GM11168 (cell line): ENCODE measurements around the gene CLSTN2.

Experiments used
- in situ Hi-C: fragments of 300-500 bp; cut with MboI; formaldehyde crosslinking; loops from one replicate; pipeline ENCODE4 v1.12.0; 2022; ENCODE audit warnings: low sequenced_read_pairs; ENCODE audit not compliant: unreplicated experiment

CLSTN2 gene

DNA sequence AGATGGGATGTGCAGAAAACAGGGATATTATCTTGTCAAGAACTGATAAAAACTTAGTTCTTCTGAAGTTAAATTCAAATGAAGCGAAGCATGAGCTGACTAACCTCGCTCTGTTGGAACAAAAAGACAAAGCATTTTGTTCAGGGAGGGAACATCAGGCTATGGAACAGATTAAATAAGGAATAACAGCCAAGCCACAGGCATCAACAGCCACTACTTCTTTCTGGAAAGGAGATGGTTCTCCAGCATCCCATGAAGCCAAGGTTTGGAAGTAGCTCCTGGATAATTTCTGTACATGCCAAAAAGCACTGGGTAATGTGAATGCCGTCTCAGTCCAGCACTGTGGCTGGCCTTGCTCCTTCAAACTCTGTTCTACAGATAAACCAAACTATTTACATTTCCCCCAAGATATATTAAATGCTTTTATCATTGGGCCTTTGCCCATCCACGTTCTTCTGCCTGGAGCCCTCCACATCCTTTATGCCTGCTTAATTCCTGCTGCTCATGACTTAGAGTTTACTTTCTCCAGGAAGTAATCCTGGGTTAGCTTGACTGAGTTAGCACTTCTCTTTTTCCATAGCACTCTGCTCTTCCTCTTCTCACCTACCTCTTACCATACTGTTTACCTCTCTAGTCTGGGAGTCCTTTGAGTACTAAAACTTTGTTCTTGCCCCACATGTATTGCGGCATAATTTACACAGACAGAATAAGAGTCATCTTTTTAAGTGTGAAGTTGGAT is 232.0 kb downstream of the CLSTN2 start:
- in situ Hi-C loops, result no loop called here

GRCh38 chr3:140167600-140168281 is 232.8 kb downstream of the CLSTN2 start:
- in situ Hi-C loops, result no loop called here

DNA sequence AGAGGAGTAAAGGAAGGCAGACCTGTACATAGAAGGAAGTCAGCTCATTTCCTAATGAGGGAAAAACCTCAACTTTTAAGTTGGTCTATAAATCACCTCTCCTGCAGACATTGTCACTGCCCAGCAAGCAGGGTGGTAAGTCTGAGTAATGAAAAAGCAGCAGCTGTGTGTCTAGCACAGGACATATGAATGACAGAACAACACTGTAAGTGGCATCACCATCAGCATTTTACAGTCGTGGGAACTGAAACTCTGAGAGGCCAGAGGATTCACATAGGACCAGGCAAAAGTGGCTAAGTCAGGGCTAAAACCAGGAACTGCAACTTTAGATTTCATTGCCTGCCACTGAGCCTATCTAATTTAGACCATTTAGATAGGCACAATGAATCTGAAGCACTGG is 235.6 kb downstream of the CLSTN2 start:
- in situ Hi-C loops, result no loop called here

DNA sequence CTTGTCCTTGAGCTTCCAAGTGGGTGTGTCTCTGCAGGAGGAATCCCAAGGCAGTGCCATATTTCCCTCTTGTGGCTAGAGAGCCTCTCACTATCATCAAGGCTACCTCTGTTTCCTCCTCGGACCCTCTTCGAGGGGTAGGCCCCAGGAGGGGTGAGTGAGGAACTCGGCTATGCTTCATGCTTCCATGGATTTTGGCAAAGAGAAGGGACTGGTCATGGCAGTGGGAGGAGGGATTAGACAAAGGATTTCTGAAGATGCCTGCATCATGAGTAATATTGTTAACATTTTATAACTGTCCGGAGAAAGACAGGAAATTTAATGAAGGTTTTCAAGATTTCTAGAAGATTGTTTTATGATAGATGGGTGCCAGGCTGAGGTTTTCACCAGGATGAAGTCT is 241.5 kb downstream of the CLSTN2 start:
- in situ Hi-C loops, result no loop called here

- in situ Hi-C loops, result no loop called here
Measured at GRCh38 chr3:140177943-140178342, 243.0 kb downstream of the CLSTN2 start.

GRCh38 chr3:140178482-140178881 is 243.5 kb downstream of the CLSTN2 start:
- in situ Hi-C loops, result no loop called here

DNA sequence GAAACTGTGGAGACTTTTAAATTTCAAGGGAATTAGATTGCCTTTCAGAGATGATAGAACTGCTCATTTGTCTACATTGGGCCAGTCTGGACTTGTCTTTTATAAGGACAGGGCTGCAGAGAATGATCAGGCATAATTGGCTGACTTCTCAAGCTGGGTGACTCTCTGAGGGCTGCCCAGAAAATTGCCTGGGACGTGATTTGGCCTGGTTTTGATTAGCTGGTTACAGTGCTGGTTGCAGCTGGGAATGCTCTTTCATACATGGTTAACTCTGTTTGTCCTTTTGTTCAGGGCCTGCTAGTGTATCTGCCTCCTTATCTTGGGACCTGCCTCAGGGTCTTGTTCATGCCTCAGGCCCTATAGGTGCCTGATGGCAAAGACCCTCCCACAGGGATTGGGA is 245.6 kb downstream of the CLSTN2 start:
- in situ Hi-C loops, result no loop called here

- in situ Hi-C loops, result no loop called here
Measured at GRCh38 chr3:140185375-140185774, 250.4 kb downstream of the CLSTN2 start.

DNA sequence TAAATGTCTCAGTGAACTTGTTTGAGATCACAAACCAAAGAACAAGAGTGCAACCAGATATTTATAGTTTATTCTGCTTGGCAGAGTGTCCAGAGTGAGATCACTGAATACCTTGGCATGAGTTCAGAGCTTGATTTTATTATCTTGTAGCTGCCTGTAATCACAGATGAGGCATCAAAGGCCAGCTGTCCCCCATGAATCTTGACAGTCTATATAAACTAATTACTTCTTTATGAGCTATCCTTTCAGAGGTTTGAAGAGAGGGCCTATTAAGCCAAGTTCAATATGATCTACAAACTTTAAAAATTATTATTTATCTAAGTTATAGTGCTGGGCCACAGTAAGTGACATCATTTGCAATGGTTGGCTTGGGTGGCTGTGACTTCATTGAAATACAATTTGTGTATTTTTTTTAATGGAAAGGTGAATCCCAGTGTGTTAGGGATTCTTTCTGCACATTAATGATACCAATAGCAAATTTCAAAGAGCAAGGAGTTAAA is 251.5 kb downstream of the CLSTN2 start:
- in situ Hi-C loops, result no loop called here

GRCh38 chr3:140187028-140187427 is 252.0 kb downstream of the CLSTN2 start:
- in situ Hi-C loops, result no loop called here

GRCh38 chr3:140187656-140188221 is 252.8 kb downstream of the CLSTN2 start:
- in situ Hi-C loops, result no loop called here

GRCh38 chr3:140188285-140188684 is 253.3 kb downstream of the CLSTN2 start:
- in situ Hi-C loops, result no loop called here

DNA sequence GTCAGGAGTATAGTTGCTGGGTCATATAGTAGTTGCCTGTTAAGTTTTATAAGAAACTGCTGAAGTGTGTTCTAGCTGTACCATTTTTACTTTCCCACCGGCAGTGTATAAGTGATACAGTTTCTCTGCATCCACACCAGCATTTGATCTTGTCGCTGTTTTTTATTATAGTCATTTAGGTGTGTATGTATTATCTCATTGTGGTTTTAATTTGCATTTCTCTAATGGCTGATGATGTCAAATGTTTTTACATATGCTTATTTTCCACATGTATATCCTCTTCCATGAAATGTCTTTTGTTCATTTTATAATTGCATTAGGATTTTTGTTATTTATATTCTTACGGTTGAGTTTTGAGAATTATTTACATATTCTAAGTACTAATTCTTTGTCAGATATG is 254.3 kb downstream of the CLSTN2 start:
- in situ Hi-C loops, result no loop called here

GRCh38 chr3:140189976-140190375 is 255.0 kb downstream of the CLSTN2 start:
- in situ Hi-C loops, result no loop called here

DNA sequence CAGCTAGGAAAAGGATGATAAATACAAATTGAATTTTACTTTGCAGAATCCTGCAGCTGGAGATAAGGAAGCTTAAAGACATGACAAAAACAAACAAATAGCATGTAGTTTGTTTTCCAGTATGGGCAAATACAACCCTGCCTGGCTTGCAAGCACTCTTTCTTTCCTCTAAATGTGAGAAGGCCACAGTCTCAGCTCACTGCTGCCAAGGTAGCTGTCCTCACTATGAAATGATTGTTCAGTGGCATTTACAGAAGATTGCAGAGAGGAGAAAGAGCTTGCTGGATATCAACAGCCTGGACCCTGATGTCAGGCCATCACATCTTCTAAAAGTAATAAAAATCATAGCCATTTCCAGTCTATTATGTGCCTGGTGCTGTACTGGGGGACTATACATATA is 262.0 kb downstream of the CLSTN2 start:
- in situ Hi-C loops, result no loop called here

- in situ Hi-C loops, result no loop called here
Measured at GRCh38 chr3:140198242-140198641, 263.3 kb downstream of the CLSTN2 start.

GRCh38 chr3:140199008-140199407 is 264.0 kb downstream of the CLSTN2 start:
- in situ Hi-C loops, result no loop called here

DNA sequence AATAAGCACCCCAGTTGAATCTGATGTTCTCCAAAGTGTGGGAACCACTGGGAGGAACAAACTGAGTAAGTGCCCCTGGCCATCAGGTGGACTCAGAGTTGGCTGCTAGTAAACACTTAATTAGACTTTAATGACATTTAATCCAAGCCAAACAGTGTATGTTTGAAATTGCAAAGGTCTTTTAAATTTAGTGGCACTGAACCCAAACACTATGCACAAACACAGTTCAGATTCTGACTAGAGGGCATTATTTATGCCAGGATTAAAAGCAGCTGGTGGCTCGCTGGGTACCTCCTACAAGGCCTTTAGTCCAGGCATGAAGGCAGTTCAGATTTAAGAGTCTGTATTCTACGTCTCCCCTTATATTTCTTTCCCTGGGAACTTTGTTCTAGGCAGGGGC is 264.8 kb downstream of the CLSTN2 start:
- in situ Hi-C loops, result no loop called here

DNA sequence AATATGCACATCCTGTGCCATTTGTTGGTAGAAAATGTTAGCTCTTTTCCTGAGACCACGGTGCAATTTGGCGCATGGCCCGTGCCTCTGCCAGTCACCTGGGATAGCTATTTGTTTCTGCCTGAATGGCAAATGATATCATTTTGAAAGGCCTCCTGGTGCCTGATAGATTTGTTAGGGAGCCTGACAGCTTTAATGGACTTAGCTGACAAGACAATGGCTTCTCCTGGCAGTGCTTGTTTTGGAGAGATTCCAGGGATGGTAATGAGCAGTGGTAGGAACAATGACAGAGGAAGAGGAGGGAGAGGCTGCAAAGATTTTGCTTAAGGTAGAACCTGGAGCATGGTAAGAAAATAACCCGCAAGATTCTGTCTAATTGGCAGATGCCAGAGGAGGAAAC is 268.5 kb downstream of the CLSTN2 start:
- in situ Hi-C loops, result no loop called here

- in situ Hi-C loops, result no loop called here
Measured at GRCh38 chr3:140204271-140204984, 269.4 kb downstream of the CLSTN2 start.

GRCh38 chr3:140205598-140205997 is 270.6 kb downstream of the CLSTN2 start:
- in situ Hi-C loops, result no loop called here
